SU-DHL-6 (cell line): ENCODE measurements around the gene CFAP298.

Experiments used
- H2AFZ ChIP-seq: fragments of 200-600 bp; sonication (generic); 2 replicates; pipeline ENCODE4 v1.6.1; 2014; ENCODE audit warnings: low read depth, mild to moderate bottlenecking, moderate library complexity, mixed read lengths, antibody characterized with exemption, low read length; ENCODE audit not compliant: severe bottlenecking
- H3F3A ChIP-seq: fragments of 200-600 bp; shearing (Covaris generic); 2 replicates; pipeline ENCODE4 v1.6.0; 2016; ENCODE audit warnings: antibody characterized with exemption, mild to moderate bottlenecking; ENCODE audit not compliant: insufficient read depth
- H3K27ac ChIP-seq: fragments of 200-600 bp; sonication (generic); 2 replicates; pipeline ENCODE4 v1.5.1; 2016; ENCODE audit warnings: low read depth, mild to moderate bottlenecking, low read length, moderate library complexity, mixed read lengths
- H3K27me3 ChIP-seq: fragments of 200-600 bp; sonication (generic), shearing (Covaris generic); 2 replicates; pipeline ENCODE4 v1.6.0; 2014; ENCODE audit warnings: mild to moderate bottlenecking, low read length
- H3K36me3 ChIP-seq: fragments of 200-600 bp; sonication (generic); 2 replicates; pipeline ENCODE4 v1.6.1; 2014; ENCODE audit warnings: mild to moderate bottlenecking, low read length, mixed read lengths
- H3K4me2 ChIP-seq: fragments of 300-600, 200-600 bp; shearing (Covaris generic), sonication (generic); 2 replicates; pipeline ENCODE4 v1.6.0; 2014; ENCODE audit warnings: low read length, low read depth, mild to moderate bottlenecking; ENCODE audit not compliant: poor library complexity, severe bottlenecking
- H3K4me3 ChIP-seq: fragments of 200-600 bp; sonication (generic); 2 replicates; pipeline ENCODE4 v1.5.1; 2014; ENCODE audit warnings: antibody characterized with exemption, low read length, mild to moderate bottlenecking, mixed read lengths; ENCODE audit not compliant: insufficient read depth, poor library complexity, severe bottlenecking
- H3K79me2 ChIP-seq: fragments of 200-600 bp; sonication (generic); 2 replicates; pipeline ENCODE4 v1.6.1; 2014; ENCODE audit warnings: mild to moderate bottlenecking, low read length, moderate library complexity; ENCODE audit not compliant: insufficient read depth
- H3K9ac ChIP-seq: fragments of 200-600 bp; sonication (generic); 2 replicates; pipeline ENCODE4 v1.7.0; 2014; ENCODE audit warnings: mild to moderate bottlenecking, low read length
- H3K9me2 ChIP-seq: fragments of 200-600 bp; sonication (generic); replicated peaks from 2 replicates; pipeline ENCODE4 v1.6.1; 2014; ENCODE audit warnings: low read length; ENCODE audit not compliant: insufficient read depth
- H3K9me3 ChIP-seq: fragments of 200-600 bp; sonication (generic); 2 replicates; pipeline ENCODE4 v1.6.1; 2014; ENCODE audit warnings: low read length, mixed read lengths; ENCODE audit not compliant: insufficient read depth
- H4K20me1 ChIP-seq: fragments of 200-600 bp; sonication (generic); 2 replicates; pipeline ENCODE4 v1.6.1; 2014; ENCODE audit warnings: low read depth, mild to moderate bottlenecking, antibody characterized with exemption, low read length, moderate library complexity, mixed read lengths
- CTCF ChIP-seq: fragments of 200-600 bp; sonication (generic); IDR thresholded peaks from one replicate; pipeline ENCODE4 v1.5.1; 2017; ENCODE audit warnings: antibody characterized with exemption, mild to moderate bottlenecking, low read length, moderate library complexity; ENCODE audit not compliant: insufficient read depth, poor library complexity, severe bottlenecking
- EZH2phosphoT487 ChIP-seq: fragments of 200-600 bp; sonication (generic), shearing (Covaris generic); conservative IDR thresholded peaks from 2 replicates; pipeline ENCODE4 v1.6.1; 2018; ENCODE audit warnings: mild to moderate bottlenecking, antibody characterized with exemption, low read length, moderate library complexity, mixed read lengths

CFAP298 gene

GRCh38 chr21:32580949-32581348 is 31.2 kb downstream of the CFAP298 start:
- no peaks in the 10 kb centered on the region for H3F3A ChIP-seq

GRCh38 chr21:32578107-32578691 is 34.0 kb downstream of the CFAP298 start:
- Histone ChIP-seq H3K4me3 (no peak overlapping the region), H3K36me3 (no peaks in the 10 kb centered on the region), H3K9me2 (no peaks in the 10 kb centered on the region), H3K9ac (no peak overlapping the region), H3K9me3 (no peaks in the 10 kb centered on the region), H3K27ac (no peak overlapping the region), H3K27me3 (no peaks in the 10 kb centered on the region), H3K79me2 (no peaks in the 10 kb centered on the region), H3F3A (no peaks in the 10 kb centered on the region), H3K4me2 (no peak overlapping the region), H4K20me1 (no peaks in the 10 kb centered on the region), H2AFZ (no peak overlapping the region)
- TF ChIP-seq CTCF = no peak
- TF ChIP-seq EZH2phosphoT487 = no peak

More at GRCh38 chr21:32580949-32581348, 31.2 kb downstream of the CFAP298 start:
- Histone ChIP-seq H3K4me2 (no peak overlapping the region), H4K20me1 (no peaks in the 10 kb centered on the region), H3K36me3 (no peaks in the 10 kb centered on the region), H3K79me2 (no peaks in the 10 kb centered on the region), H2AFZ (no peak overlapping the region), H3K27ac (no peak overlapping the region), H3K4me3 (no peak overlapping the region), H3K27me3 (no peaks in the 10 kb centered on the region), H3K9ac (no peak overlapping the region), H3K9me3 (no peaks in the 10 kb centered on the region), H3K9me2 (no peaks in the 10 kb centered on the region)
- no peak for TF ChIP-seq CTCF
- no peak for TF ChIP-seq EZH2phosphoT487

GRCh38 chr21:32576011-32576410 is 36.2 kb downstream of the CFAP298 start:
- Histone ChIP-seq H2AFZ (no peak overlapping the region), H3K79me2 (no peaks in the 10 kb centered on the region), H3K4me3 (no peak overlapping the region), H3K9me2 (no peaks in the 10 kb centered on the region), H3K27ac (no peak overlapping the region), H3K27me3 (no peaks in the 10 kb centered on the region), H3K4me2 (no peak overlapping the region), H3F3A (no peaks in the 10 kb centered on the region), H3K9ac (no peak overlapping the region), H4K20me1 (no peaks in the 10 kb centered on the region), H3K9me3 (no peaks in the 10 kb centered on the region), H3K36me3 (no peaks in the 10 kb centered on the region)
- TF ChIP-seq CTCF (no peak), EZH2phosphoT487 (no peak)
